ENCODE results near the gene PATE2.

PATE2 gene

DNA sequence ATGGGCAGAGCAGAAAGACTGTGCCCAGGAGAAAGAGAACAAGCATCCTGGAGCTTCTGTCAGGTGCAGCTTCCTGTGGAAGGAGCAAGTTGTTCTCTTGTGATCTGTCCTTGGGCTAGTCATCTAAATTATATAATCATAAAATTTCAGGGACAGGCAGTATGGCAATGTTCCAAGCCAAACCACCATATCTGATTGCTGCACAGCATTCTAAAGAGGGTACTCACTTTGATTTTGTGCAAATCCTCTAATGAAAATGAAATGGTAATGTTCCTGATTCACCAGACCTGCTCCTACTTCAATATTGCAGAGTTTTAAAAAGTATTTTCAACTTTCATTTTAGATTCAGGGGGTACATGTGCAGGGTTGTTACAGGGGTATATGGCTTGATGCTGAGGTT, at the start of gene PATE2:
Gene PATE2, minus strand, starts transcription at position 101 of the 400 bp plus-strand sequence. Its CDS starts 55 bp downstream, at position 46.
- no peak for DNase-seq

DNA sequence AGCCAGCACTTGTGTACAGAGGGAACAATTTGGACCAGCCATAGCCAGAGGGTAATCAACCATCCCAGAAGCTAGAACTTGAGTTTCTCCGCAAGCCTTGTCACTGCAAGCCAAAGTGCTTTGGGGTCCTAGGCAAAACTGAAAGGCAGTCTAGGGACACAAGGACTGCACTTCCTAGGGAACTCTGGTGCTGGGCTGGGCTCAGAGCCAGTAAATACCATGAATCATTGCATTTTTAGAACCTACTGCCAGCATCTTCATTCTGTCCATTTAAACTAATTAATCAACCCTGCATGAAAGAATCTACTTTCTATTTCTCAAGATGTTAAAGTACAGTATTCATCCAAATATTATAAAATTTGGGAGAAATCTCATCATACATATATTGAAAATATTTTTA, 29.3 kb upstream of the PATE2 start:
- DNase-seq, result no peak

DNA sequence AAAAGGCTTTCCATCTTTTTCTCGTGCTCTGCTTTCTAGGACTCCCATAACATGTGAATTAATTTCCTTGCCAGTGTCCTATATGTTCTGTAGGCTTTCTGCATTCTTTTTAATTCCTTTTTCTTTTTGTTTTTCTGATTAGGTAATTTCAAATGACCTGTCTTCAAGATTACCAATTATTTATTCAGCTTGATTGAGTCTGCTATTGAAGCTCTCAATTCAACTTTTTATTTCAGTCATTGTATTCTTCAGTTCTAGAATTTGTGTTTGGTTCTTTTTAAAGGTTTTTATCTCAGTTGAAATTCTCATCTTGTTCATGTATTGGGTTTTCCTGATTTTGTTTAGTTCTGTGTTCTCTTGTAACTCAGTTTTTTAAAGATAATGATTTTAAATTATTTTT, 23.8 kb upstream of the PATE2 start:
- DNase-seq, result no peak

DNA sequence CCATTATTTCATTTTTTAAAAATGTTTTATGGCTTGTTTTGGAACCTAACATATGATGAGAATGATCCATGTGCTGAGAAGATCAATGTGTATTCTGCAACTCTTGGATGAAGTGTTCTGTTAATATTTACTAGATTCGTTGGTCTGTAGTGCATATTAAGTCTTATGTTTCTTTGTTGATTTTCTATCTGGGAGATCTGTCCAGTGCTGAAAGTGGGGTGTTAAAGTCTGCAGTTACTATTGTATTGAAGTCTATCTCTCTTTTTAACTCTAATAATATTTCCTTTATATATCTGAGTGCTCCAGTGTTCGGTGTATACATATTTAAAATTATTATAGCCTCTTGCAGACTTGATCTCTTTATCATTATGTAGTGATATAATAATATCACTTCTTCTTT, 21.2 kb upstream of the PATE2 start:
- no peak for DNase-seq

DNA sequence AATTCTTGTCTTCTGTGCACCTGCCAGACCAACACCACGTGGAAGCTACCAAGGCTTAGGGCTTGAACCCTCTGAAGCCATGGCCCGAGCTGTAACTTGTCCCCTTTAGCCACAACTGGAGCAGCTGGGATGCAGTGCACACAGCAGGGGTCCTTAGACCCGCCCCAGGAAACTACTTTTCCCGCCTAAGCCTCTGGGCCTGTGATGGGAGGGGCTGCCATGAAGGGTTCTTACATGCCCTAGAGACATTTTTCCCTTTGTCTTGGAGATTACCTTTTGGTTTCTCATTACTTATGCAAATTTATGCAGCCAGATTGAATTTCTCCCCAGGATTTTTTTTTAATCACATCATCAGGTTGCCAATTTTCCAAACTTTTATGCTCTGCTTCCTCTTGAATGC, 19.0 kb upstream of the PATE2 start:
- no peak for DNase-seq

DNA sequence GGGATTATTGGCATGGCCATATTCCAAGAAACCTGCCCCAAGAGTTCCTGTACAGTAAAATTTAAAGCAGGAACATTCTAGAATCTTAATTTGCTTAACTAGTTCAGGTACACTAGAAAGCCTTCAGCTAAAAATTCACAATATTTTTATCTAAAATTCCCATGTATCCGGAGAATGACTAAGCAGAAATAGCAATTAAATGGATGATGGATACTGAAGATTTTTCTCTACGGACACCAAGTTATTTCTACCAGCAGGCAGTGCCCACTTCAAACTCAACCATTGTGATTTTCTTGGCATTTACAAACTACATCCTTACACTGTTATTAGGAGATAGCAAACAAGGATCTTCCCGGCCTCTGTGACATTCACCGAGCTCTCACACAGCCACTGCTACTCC, 12.2 kb upstream of the PATE2 start:
- DNase-seq, result no peak

DNA sequence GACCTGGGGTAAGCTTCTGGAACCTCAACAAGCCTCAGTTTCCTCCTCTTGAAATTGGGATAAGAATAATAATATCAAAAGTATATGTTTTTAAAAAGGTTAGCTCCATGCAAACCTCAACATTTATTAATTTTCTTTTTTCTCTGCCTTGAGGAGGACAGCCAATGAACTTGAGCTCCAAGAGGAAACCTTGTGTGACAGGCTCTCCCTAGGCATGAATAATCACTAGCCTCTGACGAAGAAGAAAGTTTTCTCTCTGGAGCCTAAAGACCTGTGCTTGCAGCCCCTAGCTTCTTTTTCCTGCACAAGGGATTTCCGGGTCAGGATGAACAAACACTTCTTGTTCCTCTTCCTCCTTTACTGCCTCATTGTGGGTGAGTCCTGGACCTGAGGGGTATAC, 9.2 kb upstream of the PATE2 start, which contains the start of gene PATE3:
Gene PATE3, plus strand, starts transcription at position 301 of the 400 bp plus-strand sequence. Its CDS starts 25 bp downstream, at position 326.
- no peak for DNase-seq

DNA sequence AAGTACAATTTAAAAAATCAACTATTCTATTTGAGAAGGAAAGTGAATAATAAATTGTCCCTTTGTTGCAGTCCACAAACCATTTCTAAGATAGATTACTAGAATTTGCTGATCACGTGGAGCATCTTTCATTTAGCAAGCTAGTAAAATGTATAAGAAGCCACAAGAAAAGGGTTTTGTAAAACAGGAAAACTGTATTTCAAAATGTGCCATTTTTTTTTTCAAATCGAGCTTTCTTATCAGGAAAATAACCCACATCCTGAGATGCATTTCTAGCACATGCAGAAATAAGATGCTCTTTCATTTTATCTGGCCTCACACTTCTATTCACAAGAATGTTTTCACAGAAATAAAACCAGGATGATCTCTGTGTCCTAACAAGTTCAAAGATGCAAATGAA, 6.0 kb upstream of the PATE2 start:
- DNase-seq, result no peak

DNA sequence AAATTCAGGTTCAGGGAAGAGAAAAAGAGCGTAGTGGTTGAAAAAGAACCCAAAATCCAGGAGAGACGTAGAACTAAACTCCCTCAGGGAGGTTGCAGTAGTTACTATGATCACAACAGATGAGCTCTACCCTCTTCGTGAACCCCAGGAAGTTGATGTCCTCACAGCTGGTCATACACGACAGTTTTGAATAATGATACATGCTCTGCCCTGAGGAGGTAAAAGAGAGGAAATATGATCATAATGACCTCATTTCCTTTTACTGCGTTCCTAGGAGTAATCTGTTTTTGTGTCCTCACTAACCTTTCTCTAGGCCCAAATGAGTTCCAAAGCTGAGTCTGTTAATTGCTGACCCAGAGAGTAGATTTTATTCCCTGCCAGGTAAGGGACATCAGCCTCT, 1.3 kb downstream of the PATE2 start:
- peak; percentile 57 for DNase-seq

DNA sequence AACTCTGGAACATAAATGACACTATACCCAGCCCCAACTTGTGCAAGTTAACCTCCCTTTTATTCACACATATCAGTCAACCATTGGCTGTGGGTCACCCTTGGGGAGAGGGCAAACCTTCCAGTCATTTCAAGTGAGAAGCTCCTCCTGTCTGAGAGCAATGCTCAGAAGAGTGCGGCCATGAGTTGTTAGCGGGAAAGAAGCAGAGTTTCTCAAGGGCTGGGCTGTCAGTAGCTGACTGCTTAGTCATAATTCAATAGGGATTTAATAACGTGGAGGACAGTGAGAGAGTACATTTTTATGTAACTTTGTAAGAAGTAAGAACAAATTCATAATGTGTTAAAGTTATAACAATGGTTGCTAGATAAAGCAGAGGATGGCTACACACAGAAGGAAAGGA, 5.1 kb downstream of the PATE2 start:
- DNase-seq, result no peak

DNA sequence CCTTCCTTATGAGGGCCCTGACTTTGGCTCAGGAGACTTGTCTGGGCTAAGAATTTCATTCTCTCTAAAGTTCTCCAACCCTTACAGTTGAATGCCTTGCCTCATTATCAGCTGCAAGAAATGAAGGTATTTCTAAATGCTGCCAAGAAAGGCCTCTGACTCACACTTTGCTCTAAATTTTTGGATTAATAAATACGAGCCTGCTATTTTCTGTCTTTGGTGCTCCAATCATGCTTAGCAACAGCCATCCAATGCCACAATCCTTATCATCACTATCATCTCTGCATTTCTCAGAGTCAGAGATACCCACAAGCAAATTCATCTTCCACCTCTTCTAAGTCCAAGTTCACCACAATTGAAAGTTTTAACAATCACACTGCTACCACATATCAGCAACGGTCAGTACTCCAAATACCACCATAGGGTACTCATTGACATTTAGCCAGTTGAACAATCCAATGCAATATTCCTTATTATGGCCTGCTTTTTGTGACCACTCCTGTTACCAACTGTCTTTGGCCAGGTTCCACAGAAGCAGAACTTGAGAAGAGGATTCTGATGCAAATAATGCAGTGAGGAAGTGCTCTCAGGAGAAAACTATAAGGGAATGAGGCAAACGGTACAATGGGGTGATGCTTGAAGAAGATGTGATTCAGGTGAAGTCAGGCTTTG, 5.7 kb downstream of the PATE2 start:
- DNase-seq, result no peak

DNA sequence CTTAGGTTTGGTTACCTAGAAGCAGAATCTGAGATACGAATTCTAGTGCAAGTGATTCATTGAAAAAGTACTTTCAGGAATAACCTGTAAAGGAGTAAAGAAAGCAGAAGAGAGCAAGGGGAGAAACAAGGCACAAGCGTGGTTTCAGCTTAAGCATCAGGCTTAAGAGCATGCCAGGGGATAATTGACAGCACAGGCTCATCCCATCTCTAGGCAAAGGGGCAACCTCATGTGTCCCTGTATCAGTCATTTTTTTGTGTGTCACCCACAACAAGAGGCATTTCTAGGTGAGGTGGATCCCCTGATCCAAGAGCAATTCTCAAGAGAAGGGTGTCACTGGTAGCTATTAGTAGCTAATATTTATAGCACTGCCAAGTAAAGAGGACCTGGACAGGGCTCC, 8.0 kb downstream of the PATE2 start:
- no peak for DNase-seq

DNA sequence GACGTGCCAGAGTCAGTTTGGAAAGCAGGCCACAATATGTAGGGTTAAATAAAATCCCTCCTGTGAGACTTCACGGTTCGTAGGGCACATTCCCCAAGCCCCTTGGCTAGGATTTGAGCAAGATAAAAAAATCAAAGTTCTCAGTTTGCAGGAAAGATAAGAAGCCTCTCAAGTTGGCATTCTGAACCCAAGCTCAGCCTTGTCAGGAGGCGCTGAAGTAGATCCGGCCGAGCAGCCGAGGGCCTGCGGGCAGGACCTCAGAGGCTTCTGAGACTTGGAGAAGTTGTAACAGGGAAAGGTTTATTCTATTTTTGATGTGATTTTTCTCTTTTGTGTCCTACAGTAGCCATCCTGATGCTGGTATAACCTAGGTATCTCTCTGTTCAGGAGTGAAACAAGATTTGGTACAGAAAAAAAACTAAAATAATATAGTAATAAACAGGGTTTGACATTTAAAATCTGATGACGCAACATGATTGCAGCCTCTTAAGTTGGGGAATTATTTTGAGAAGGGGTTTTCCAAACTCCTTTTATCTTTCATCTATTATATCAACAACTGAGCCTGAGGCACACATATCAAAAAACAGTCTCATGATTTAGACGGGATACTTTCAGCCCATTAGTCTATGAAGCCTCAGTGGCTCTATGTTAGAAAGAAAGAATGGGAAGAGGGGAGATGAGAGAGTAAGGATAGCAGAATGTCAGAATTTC, 10.1 kb downstream of the PATE2 start:
- DNase-seq, result no peak

DNA sequence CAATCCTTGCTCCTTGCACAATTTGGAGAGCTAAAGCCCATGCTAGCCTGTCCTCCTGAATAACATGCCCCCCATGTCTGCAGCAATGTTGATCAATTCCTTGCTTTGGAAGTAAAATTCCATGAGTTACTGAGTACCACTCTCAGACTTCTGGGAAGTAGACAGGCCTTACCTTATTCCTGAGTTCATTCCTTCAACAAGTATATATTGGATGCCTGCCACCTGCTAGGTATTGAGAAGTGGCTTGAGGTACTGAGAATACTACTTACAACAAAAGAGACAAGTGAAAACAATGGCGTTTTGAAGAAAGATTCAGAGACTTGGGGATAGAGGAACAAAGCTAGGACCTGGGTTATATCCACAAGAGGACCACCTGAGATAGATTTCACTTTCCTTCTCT, 12.4 kb downstream of the PATE2 start:
- DNase-seq, result no peak

DNA sequence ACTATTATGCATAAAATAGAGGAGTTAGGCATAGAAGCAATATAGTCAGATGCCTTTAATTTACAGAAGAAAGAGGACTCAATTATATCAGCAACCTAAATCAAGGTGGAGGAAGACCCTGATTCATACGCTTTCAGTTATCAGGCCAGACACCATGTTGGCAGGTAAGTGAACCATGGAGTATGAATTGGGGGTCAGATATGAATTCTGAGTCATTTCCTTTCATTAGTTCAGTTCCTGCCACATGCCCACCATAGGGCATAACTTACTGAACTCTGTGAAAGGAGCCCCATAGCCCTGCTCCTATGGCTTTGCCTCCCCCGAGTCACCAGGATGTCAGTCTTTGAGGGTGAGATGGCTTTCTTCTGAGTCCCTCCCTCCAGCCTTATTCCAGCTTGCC, 15.1 kb downstream of the PATE2 start:
- no peak for DNase-seq

DNA sequence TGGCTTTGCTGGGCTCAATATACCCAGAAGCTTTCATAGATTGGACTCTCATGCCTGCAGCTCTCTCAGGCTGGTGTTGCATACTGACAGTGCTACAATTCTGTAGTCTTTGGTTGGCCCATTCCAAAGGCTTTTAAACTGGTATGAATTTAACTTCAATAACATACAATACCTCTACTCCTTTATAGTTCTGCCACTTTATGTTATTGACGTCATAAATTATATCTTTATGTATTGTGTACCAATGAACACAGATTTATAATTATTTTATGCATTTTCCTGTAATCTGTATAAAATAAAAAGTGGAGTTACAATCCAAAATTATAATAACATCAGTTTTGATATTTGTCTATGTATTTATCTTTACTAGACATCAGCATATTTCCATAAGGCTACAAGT, 16.2 kb downstream of the PATE2 start:
- no peak for DNase-seq

DNA sequence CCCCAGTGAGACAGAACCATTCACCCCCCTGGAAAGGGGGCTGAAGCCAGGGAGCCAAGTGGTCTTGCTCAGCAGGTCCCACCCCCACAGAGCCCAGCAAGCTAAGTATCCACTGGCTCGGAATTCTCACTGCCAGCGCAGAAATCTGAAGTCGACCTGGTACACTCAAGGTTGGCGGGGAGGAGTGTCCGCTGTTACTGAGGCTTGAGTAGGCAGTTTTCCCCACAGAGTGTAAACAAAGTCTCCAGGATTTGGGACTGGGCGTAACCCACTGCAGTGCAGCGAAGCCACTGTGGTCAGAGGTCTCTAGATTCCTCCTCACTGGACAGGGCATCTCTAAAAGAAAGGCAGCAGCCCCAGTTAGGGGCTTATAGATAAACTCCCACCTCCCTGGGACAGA, 22.6 kb downstream of the PATE2 start:
- no peak for DNase-seq

DNA sequence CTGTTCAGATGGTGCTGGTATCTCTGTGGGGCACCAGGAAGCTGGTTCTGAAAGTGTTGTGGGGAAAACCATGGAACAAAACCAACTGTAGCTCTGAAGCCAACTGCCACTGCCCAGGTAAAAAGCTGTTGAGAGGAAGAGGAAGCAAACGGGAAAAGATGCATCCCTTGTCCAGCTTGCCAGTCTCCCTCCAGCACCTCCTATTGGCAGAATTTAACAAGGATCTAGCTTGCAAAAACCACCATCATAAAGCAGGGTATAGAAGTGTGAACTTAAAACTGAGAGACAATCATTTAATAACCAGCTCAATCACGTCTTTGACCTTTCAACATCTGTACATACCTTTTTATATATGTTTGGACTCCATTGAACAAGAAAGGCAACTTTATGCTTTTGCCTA, 28.0 kb downstream of the PATE2 start:
- DNase-seq, result no peak

DNA sequence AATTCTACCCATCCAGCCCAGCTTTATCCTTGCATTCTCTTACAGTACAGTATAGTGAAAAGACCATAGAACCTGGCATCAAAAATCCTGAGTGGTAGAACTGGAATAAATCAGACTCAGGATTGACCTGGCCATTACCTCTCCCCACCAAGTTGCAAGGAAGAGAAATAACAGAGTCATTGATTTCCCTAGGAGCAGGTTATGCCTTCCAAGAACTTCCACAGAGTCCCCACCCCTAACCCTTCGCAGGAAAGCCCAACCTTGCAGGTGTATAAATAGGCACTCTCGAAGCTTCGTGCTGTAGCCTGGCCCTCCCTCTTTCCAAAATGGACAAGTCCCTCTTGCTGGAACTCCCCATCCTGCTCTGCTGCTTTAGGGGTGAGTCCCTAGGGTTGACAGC, 32.6 kb downstream of the PATE2 start, which contains the start of gene PATE1:
Gene PATE1, plus strand, starts transcription at position 301 of the 400 bp plus-strand sequence. Its CDS starts 26 bp downstream, at position 327.
- DNase-seq, result no peak

DNA sequence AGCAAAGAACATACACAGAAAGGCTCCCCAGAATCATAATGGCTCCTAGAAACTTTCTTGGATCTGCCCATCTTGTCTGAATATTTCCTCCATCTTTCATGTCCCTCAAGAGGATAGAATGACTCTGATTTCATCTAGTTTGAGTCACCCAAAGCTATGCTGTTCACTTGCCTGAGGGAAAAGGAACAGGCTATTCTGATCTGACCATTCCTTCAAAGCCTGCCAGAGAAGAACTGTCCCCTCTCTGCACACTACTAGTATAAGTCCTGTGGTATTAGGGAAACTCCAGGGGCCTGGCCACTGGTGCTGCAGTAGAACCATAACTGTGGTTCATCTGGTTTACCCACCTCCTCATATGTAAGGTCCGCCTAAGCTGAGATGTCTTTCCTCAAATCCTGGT, 34.9 kb downstream of the PATE2 start:
- DNase-seq, result no peak

DNA sequence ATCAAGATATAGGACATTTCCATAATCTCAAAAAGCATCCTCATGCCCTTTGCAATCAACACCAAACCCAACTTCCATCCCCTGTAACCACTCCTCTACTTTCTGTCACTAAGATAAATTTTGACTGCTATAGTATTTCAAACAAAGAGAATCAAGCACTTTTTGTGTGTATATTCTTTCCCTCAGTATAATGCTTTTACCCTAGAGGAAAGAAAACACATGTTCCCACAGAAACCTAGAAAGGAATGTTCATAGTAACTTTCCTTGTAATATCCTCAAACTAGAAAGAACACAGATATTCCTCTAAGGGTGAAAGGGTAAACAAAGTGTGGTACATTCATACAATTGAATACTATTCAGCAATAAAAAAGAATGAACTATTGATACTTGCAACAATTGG, 38.0 kb downstream of the PATE2 start:
- DNase-seq, result no peak

DNA sequence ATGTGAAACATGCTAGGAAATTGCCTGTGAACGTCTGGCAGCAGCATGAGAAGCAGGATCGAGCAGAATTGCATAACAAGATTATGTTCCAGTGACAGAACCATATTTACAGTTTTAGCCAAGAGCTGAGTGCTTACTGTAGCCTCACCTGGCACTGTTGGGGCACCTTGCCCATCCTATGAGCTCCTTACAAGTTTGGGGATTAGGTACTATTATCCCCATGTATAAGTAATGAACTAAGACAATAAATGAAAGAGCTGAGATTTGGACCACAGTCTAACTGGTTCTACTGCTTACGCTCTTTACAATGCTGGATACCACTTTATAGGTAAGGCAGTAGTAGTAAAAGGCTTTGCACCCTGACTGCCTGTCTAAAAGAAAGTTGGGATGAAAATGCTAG, 49.7 kb downstream of the PATE2 start:
- DNase-seq, result no peak
